GM19025 (cell line): ENCODE data around the gene ADAMTS10.
"Not testable (repeated sequence)": the region's sequence is repeated elsewhere in the genome, so short reads cannot be mapped to it uniquely, and the experiment has no call there.

Experiments
- ATAC-seq: cut with Tn5 transposase; IDR thresholded peaks from one replicate; pipeline ENCODE4 v1.9.1; 2021; ENCODE audit warnings: mild to moderate bottlenecking, low read depth, moderate library complexity; ENCODE audit not compliant: unreplicated experiment

ADAMTS10 gene

DNA sequence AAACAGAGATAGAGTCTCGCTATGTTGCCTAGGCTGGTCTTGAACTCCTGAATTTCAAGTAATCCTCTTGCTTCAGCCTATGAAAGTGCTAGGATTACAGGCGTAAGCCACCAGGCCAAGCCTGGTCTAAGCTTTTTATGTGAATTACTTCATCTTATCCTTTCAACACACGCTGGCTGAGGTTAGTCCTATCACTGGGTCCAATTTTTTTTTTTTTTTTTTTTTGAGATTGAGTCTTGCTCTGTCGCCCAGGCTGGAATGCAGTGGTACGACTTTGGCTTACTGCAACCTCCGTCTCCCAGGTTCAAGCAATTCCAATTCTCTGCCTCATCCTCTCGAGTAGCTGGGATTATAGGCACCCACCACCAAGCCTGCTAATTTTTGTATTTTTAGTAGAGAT lies 43.7 kb downstream of the ADAMTS10 start:
- no peak for ATAC-seq

DNA sequence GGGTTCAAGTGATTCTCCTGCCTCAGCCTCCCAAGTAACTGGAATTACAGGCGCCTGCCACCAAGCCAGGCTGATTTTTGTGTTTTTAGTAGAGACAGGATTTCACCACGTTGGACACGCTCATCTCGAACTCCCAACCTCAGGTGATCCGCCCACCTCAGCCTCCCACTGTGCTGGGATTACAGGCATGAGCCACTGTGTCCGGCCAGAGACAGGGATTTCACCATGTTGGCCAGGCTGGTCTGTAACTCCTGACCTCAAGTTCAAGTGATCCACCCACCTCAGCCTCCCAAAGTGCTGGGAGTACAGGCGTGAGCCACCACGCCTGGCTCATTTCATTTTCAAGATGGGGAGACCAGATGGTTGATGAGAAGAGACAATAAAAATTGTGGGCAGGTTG lies 45.6 kb downstream of the ADAMTS10 start:
- not testable (repeated sequence) for ATAC-seq

DNA sequence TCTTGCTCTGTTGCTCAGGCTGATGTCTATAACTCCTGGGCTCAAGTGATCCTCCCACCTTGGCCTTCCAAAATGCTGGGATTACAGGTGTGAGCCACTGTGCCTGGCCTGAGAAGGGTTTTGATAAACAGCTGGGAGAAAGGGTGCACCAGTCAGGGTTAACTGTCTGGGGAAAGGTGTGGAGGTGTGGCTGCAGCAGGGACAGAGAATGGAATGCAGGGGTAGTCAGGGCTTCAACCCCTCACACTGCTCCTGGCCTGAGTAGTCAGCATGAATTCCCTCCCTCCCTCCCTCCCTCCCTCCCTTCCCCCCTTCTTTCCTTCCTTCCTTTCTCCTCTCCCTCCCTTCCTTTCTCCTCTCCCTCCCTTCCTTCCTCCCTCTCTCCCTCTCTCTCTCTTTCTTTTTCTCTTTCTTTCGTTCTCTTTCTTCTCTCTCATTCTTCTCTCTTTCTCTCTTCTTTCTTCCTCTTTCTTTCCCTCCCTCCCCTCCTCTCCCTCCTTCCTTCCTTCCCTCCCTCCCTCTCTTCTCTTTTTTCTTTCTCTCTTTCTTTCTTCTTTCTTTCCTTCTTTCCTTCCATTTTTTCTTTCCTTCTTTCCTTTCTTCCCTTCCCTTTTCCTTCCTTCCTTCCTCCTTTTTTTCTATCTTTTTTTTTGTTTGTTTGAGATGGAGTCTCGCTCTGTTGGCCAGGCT lies 49.3 kb downstream of the ADAMTS10 start:
- ATAC-seq = no peak

DNA sequence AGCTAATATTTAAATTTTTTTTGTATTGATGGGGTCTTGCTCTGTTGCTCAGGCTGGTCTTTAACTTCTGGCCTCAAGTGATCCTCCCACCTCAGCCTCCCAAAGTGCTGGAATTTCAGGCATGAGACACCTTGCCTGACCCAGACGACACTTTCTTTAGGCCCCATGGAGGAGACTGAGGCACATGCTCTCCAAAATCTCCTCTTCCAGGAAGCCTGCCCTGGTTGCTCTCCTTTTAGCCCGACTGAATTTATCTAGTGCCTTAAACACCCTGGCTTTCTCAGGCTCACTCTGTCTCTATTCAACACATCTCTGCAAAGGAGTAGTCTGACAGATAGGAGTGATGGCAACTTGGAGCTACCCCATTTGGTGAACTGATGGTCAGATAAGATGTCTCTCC lies 52.2 kb downstream of the ADAMTS10 start:
- no peak for ATAC-seq

DNA sequence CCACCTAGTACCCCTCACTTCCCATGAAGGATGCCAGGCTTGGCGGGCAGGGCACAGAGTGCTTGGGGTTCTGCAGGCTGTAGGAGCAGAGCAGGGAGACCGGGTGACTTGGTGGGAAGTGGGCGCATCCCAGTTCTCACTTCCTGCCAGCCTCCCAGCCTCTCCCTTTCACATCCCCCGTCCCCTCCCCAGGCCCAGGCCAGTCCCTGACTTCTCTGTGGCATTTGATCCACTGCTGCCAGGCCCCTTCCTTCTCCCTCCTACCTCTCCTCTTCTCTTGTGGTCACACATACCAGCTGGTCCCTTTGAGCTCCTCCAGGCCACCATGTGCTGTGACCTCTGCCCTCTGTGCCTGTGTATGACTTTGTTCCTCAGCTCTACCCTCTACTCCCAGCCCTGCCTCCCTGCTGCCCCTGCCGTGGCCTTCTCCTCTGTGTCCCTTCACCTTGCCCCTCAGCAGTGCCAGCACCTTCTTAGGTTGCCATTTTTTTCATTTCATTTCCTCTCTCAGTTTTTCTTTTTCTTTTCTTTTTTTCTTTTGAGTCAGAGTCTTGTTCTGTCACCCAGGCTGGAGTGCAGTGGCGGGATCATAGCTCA lies 52.8 kb downstream of the ADAMTS10 start:
- ATAC-seq = no peak

DNA sequence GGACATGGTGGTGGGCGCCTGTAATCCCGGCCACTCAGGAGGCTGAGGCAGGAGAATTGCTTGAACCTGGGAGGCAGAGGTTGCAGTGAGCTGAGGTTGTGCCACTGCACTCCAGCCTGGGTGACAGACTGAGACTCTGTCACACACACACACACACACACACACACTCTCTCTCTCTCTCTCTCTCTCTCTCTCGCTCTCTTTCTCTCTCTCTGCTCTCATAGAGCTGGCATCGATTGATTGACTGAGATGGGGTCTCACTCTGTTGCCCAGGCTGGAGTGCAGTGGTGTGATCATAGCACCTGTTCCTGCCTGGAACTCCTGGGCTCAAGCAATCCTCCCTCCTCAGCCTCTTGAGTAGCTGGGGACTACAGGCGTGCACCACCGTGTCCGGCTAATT lies 56.8 kb downstream of the ADAMTS10 start:
- not testable (repeated sequence) for ATAC-seq

DNA sequence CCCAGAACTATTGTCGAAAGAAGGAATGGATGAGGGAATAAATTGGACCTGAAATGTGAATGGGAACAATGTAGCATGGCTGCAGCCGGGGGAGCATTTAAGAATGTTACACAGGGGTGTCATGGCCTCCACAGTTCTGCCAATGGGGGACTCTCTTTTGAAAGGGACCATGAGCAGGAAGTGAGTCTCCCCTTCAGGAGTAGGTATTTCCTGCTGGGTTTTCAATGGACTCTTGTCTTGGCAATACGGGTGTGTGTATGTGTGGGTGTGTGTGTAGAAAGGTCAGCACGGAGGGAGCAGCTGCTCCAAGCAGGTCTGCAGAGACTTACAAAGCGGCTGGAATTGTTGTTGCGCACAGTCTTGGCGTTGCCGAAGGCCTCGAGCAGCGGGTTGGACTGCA lies 57.7 kb downstream of the ADAMTS10 start:
- no peak for ATAC-seq

DNA sequence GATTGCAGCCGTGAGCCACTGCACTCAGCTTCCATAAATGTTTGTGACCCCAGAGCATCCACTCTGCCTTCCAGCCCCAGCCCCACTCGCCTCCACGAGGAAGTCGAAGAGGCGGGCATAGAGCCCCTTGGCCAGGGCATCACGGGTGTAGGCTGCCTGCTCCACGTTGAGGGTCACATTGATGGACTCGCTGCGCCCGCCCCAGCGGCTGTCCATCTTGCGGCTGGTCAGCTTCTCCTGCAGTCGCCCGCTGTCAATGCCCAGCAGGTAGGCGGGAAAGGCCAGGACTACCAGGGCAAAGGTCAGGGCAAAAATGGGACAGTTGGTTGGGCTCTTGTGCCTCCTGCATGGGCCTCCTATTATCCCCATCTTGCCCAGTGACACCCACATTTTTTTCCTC lies 60.4 kb downstream of the ADAMTS10 start:
- ATAC-seq = no peak

DNA sequence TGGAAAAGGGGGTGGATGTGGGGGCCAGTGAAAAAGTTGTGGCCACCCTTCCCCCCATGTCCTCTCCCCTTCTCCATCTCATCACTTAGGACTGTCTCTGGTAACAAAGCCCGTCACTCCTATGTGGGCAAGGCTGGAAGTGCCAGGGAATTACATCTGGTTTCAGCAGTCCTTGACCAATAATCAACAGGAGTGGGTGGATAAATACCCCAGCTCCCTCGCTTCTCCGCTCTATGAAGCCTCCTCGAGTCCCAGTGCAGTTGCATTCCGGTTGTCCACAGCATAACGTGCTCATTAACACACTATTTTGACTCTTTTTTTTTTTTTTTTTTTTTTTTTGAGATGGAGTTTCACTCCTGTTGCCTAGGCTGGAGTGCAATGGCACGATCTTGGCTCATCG lies 64.8 kb downstream of the ADAMTS10 start:
- no peak for ATAC-seq

DNA sequence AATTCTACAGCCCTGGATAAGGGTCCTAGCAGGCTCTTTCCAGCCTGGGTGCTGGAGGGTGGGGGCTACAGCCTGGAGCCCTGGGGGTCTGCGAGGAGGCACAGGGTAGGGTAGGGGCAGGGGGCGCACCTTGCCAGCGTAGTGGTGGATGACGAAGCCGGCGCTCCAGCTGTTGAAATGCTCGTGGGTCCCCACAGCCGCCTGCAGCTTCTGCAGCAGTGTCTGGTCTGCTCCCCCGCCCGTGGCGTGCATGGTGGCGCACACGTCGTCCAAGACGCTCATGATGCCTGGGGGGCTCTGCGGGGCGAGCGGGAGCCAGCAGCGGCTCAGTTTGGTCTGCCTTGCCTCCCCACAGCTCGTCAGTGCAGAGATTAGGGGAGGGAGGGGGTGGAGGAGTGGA lies 66.3 kb downstream of the ADAMTS10 start:
- ATAC-seq = no peak

DNA sequence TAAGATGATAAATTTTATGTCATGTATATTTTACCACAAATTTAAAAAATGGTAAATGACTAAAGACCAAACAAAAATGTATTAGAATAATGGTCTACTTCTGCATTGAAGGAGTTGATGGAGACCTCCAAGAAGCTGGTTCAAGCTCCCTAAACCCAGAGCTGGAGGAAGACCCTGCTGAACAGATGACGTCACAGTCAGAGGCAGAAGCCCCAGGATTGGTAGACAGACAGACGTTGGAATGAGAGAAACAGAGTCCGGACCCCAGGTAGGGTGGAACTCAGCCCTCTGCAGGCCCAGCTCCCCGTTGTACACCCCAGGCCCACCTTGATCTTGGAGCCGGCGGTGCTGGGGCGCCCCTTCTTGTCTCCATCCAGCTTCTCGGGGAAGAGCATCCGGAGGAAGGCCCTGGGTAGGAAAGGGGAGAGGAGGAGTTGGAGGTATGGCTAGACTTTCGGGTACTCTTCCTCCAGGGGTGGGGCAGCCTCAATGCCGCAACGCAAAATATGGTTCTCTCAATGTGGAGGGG lies 70.8 kb downstream of the ADAMTS10 start:
- ATAC-seq = no peak

DNA sequence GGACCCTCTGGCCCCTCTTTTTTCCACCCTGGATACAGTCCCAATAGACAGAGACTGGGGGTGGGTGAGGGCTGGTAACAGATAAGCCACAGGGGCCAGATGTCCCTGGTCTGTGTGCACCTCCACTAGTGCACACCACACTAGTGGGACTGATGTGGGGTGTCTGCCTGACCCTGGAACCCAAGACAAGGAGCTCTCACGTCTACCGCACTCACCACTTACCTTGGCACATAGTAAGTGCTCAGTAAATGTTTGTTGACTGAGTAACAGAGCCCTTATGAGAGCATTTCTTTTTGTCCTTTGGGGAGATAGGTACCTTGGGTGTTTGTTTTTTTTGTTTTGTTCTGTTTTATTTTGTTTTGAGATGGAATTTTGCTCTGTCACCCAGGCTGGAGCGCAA lies 73.4 kb downstream of the ADAMTS10 start:
- no peak for ATAC-seq

DNA sequence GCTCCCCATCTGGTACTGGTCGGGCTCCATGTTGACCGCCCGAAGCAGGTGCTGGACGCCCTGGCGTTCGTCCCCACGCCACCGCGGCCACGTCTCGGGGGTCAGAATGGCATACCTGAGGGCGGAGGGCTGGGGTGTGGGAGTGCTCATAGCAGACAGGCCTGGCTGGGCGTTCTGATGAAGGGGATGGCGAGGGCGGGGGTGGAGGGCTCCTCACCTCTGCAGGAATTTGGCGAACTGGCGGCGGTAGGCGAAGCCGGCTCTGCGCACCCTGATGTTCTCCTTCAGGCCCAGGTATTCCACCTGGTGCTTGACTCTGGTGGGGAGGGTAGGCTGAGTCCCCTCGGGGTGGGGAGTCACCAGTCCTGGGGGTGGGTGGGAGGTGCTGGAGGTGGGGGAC lies 74.2 kb downstream of the ADAMTS10 start:
- no peak for ATAC-seq

DNA sequence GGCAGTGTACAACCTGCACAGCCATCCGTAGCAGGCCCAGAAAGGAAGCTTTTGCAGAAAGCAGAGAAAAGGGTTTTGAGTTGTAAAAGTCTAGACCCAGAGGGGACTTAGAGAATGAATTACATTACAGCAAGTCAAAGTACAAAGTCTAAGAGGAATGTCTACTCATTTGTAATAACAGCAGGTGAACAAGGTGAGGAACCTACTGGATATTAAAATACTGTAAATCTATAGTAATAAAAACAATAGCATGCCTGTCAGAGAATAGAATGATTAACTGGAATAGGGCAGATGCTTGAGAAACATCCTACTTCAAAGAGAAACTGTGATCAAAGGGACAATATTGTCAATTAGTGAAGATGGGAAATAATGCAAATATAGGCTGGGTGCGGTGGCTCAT lies 78.3 kb downstream of the ADAMTS10 start:
- no peak for ATAC-seq

DNA sequence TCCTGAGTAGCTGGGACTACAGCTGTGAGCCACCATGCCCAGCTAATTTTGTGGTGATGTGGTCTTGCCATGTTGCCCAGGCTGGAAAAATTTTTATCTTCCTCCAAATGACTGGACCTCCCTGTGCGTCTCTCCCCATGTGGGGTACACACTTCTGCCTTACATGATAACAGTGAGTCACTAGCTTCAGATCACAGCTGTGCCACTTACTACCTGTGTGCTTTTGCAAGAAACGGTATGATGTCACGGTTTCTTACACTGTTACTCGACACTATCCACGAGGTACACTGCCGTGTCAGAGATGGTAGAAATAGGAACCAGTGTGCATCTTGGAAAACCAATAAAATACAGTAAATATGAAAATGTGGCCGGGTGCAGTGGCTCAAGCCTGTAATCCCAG lies 79.0 kb downstream of the ADAMTS10 start:
- no peak for ATAC-seq
